Kidney (tissue), 14 donors: ENCODE results near the gene VWF. TPM values are rescaled to one million over a fixed set of nuclear protein-coding genes. Genes with fewer than 3 reads are reported as not detected.

Experiments used
- DNase-seq, 5 donors: peaks; one replicate each; pipeline ENCODE4 v3.0.0-alpha.2; 2013 to 2020
- FAIRE-seq: peaks from 2 replicates; lab custom pipeline; 2012; peaks lifted over from hg19 to GRCh38; lab: Jason Lieb, UNC
- H3K27ac ChIP-seq, 2 donors: one replicate each; pipeline ENCODE4 v1.7.0; 2013; ENCODE audit warnings: low read depth in 2 of 2, low read length in 2 of 2, inconsistent platforms in 1 of 2
- H3K27me3 ChIP-seq: one replicate; pipeline ENCODE4 v1.7.1; 2013; ENCODE audit warnings: low read length, inconsistent platforms; ENCODE audit not compliant: control insufficient read depth, insufficient read depth
- H3K36me3 ChIP-seq, 3 donors: one replicate each; pipeline versions ENCODE4 v1.7.0 to v1.7.1; 2013; ENCODE audit warnings: low read length in 3 of 3, control low read depth in 1 of 3, inconsistent platforms in 1 of 3; ENCODE audit not compliant: insufficient read depth in 3 of 3, control insufficient read depth in 2 of 3
- H3K4me1 ChIP-seq, 3 donors: one replicate each; pipeline versions ENCODE4 v1.7.0 to v1.7.1; 2013; ENCODE audit warnings: low read length in 3 of 3, inconsistent platforms in 1 of 3, low read depth in 1 of 3; ENCODE audit not compliant: control insufficient read depth in 2 of 3, insufficient read depth in 2 of 3
- H3K4me3 ChIP-seq, 3 donors: one replicate each; pipeline versions ENCODE4 v1.7.0 to v1.8.1; 2013; ENCODE audit warnings: low read length in 3 of 3, control low read depth in 1 of 3, inconsistent platforms in 1 of 3
- H3K9ac ChIP-seq, 3 donors: one replicate each; pipeline versions ENCODE4 v1.7.0 to v1.7.1; 2013; ENCODE audit warnings: low read length in 3 of 3, control low read depth in 1 of 3, inconsistent platforms in 1 of 3
- H3K9me3 ChIP-seq, 3 donors: one replicate each; pipeline versions ENCODE4 v1.7.0 to v1.7.1; 2013; ENCODE audit warnings: low read length in 3 of 3, control low read depth in 1 of 3, inconsistent platforms in 1 of 3; ENCODE audit not compliant: control insufficient read depth in 2 of 3, insufficient read depth in 1 of 3
- CTCF ChIP-seq: IDR thresholded peaks from 3 replicates; pipeline ENCODE4 v1.5.1; 2012; ENCODE audit warnings: mild to moderate bottlenecking, moderate library complexity, borderline replicate concordance; ENCODE audit not compliant: insufficient read depth; ENCODE audit errors: extremely low read depth
- intact Hi-C: fragments of 100-400 bp; cut with DNase I; formaldehyde crosslinking; loops from one replicate; pipeline ENCODE4 v1.11.1; 2022
- polyA plus RNA-seq: library from polyadenylated mRNA; stranded (reverse); fragments of 350-450 nt; fragmentation: Illumina TruSeq; extraction: RNeasy Lipid Tissue Mini Kit (QIAGEN cat#74804); gene quantifications from one replicate; pipeline ENCODE4 v1.2.3, GENCODE V29; 2014; ENCODE audit warnings: low read depth, low replicate concordance; ENCODE audit not compliant: insufficient read depth
- total RNA-seq: library from RNA; stranded (reverse); fragmentation: NEBNext Ultra II Directional; extraction: Animal tissue kit (Norgen Biotek cat#: 25700); gene quantifications from one replicate; pipeline ENCODE4 v1.2.1, GENCODE V29; 2021
- donor health status: control.
- donor health status: control.
- donor health status: control.
- donor health status: control.
- donor health status: control.
- donor health status: DM: yes; HTN: yes; CAD: no.
- donor health status: Normal renal cell carcinoma (clear cell type).

VWF gene
- total and polyA plus RNA-seq, 2 donors from 2014 or later: 9.6 to 183 TPM

- DNase-seq (peak in 1 of 5 donors; percentile 41), FAIRE-seq (no peak)
- Histone ChIP-seq H3K4me1 (no peaks in the 10 kb centered on the region), H3K4me3 (no peak overlapping the region), H3K9me3 (no peaks in the 10 kb centered on the region), H3K27ac (no peak overlapping the region), H3K9ac (no peak overlapping the region), H3K27me3 (no peaks in the 10 kb centered on the region), H3K36me3 (no peaks in the 10 kb centered on the region)
- TF ChIP-seq CTCF: no peak
- intact Hi-C loops: no loop called here
Observed at GRCh38 chr12:6036509-6036908, 88.0 kb downstream of the VWF start.

- no peak overlapping the region for H3K27ac ChIP-seq
- no peaks in the 10 kb centered on the region for H3K4me1 ChIP-seq
- H3K4me3 ChIP-seq: no peak overlapping the region
- FAIRE-seq (no peak), DNase-seq (peak in 1 of 5 donors; percentile 34)
- H3K9me3 ChIP-seq: no peaks in the 10 kb centered on the region
- no peak for TF ChIP-seq CTCF
- no peak overlapping the region for H3K9ac ChIP-seq
- H3K36me3 ChIP-seq: no peaks in the 10 kb centered on the region
- no peaks in the 10 kb centered on the region for H3K27me3 ChIP-seq
- intact Hi-C loops: no loop called here
Observed at GRCh38 chr12:6034596-6034995, 89.9 kb downstream of the VWF start.

- H3K27me3 ChIP-seq: no peaks in the 10 kb centered on the region
- DNase-seq: peak in 1 of 5 donors; percentile 51
- TF ChIP-seq CTCF: no peak
- H3K36me3 ChIP-seq: no peaks in the 10 kb centered on the region
- H3K27ac ChIP-seq: no peak overlapping the region
- intact Hi-C loops: no loop called here
- no peak overlapping the region for H3K4me3 ChIP-seq
- H3K9me3 ChIP-seq: no peaks in the 10 kb centered on the region
- no peak overlapping the region for H3K9ac ChIP-seq
- no peaks in the 10 kb centered on the region for H3K4me1 ChIP-seq
- FAIRE-seq: no peak
Observed at GRCh38 chr12:6033546-6033945, 90.9 kb downstream of the VWF start.

- intact Hi-C loops: no loop called here
- Histone ChIP-seq H3K27ac (no peak overlapping the region), H3K9me3 (peaks cover 0 to 1% (median 0%) of the 10 kb centered on the region in 3 donors), H3K4me1 (no peaks in the 10 kb centered on the region), H3K36me3 (no peaks in the 10 kb centered on the region), H3K9ac (no peak overlapping the region), H3K27me3 (no peaks in the 10 kb centered on the region), H3K4me3 (no peak overlapping the region)
- DNase-seq (no peak), FAIRE-seq (no peak)
- no peak for TF ChIP-seq CTCF
Observed at GRCh38 chr12:6032726-6033125, 91.7 kb downstream of the VWF start.
